ENCODE measurements around the gene ATP4A.

GRCh38 chr19:35549879-35550523, 13.5 kb downstream of the ATP4A start:
- TF ChIP-seq OSR1 (CRISPR knock-in tag; IDR thresholded peaks at IDR 0.05) (no peak), TOX (CRISPR knock-in tag; IDR thresholded peaks at IDR 0.05; ENCODE audit: borderline replicate concordance) (no peak), PATZ1 (CRISPR knock-in tag; IDR thresholded peaks at IDR 0.05; ENCODE audit: borderline replicate concordance) (no peak), SNAI2 (CRISPR knock-in tag; IDR thresholded peaks at IDR 0.05) (no peak), ZNF70 (CRISPR knock-in tag; IDR thresholded peaks at IDR 0.05) (no peak), POU6F1 (CRISPR knock-in tag; IDR thresholded peaks at IDR 0.05; ENCODE audit: borderline replicate concordance, low read depth) (no peak), PPARA (CRISPR knock-in tag; IDR thresholded peaks at IDR 0.05; ENCODE audit: borderline replicate concordance) (no peak), ZNF565 (CRISPR knock-in tag; conservative IDR thresholded peaks at IDR 0.05; ENCODE audit: low read depth) (no peak), ARNTL (CRISPR knock-in tag; IDR thresholded peaks at IDR 0.05; ENCODE audit: borderline replicate concordance, low read depth) (no peak)

All from SK-N-SH treated with all-trans-retinoic acid at 6 μM for 48 hours (cell line).